Activated effector memory CD4-positive, alpha-beta T cell treated with anti-CD3 and anti-CD28 coated beads, Interleukin-2, amount 50 U/mL, for 16 hours (primary cell): ENCODE results near the gene FZD4.
"Not testable (repeated sequence)": the region's sequence is repeated elsewhere in the genome, so short reads cannot be mapped to it uniquely, and the experiment has no call there.

Source experiments
- DNase-seq: peaks from one replicate; pipeline ENCODE4 v3.0.0-alpha.2; 2020

FZD4 gene

GRCh38 chr11:86955361-86956120 lies at the start of gene FZD4:
Gene FZD4, minus strand, starts transcription at chr11:86955395. Its CDS starts 310 bp downstream, at chr11:86955085.
- DNase-seq, result peak; percentile 76

GRCh38 chr11:87004281-87004680 lies 49.1 kb upstream of the FZD4 start:
- DNase-seq, result not testable (repeated sequence)

- no peak for DNase-seq
Observed at GRCh38 chr11:87002918-87003317, 47.7 kb upstream of the FZD4 start.

GRCh38 chr11:86999859-87000753 lies 44.9 kb upstream of the FZD4 start:
- no peak for DNase-seq

GRCh38 chr11:86999388-86999787 lies 44.2 kb upstream of the FZD4 start:
- no peak for DNase-seq

GRCh38 chr11:86996953-86997570 lies 41.9 kb upstream of the FZD4 start:
- DNase-seq, result no peak

- DNase-seq, result no peak
Observed at GRCh38 chr11:86993031-86993430, 37.8 kb upstream of the FZD4 start.

GRCh38 chr11:86992340-86992739 lies 37.1 kb upstream of the FZD4 start:
- DNase-seq, result not testable (repeated sequence)

GRCh38 chr11:86991341-86991740 lies 36.1 kb upstream of the FZD4 start:
- DNase-seq, result no peak

- no peak for DNase-seq
Observed at GRCh38 chr11:86990515-86990914, 35.3 kb upstream of the FZD4 start.

- DNase-seq, result no peak
Observed at GRCh38 chr11:86990031-86990430, 34.8 kb upstream of the FZD4 start.

- no peak for DNase-seq
Observed at GRCh38 chr11:86988351-86988881, 33.2 kb upstream of the FZD4 start.

- DNase-seq, result no peak
Observed at GRCh38 chr11:86987679-86988078, 32.5 kb upstream of the FZD4 start.

GRCh38 chr11:86984701-86985100 lies 29.5 kb upstream of the FZD4 start:
- no peak for DNase-seq

GRCh38 chr11:86983021-86983488 lies 27.9 kb upstream of the FZD4 start:
- no peak for DNase-seq

- no peak for DNase-seq
Observed at GRCh38 chr11:86981777-86982540, 26.8 kb upstream of the FZD4 start.

GRCh38 chr11:86980086-86980796 lies 25.0 kb upstream of the FZD4 start:
- no peak for DNase-seq

GRCh38 chr11:86978756-86979608 lies 23.8 kb upstream of the FZD4 start:
- no peak for DNase-seq

GRCh38 chr11:86978247-86978646 lies 23.1 kb upstream of the FZD4 start:
- DNase-seq, result no peak

GRCh38 chr11:86977441-86978050 lies 22.4 kb upstream of the FZD4 start:
- no peak for DNase-seq
